NCI-H1048 (cell line): Measurements from ENCODE around the gene CCBE1.
"Not testable (repeated sequence)": the region's sequence is repeated elsewhere in the genome, so short reads cannot be mapped to it uniquely, and the experiment has no call there.

ENCODE experiments used
- DNase-seq: peaks from one replicate; lab custom pipeline; 2025; lab: John Stamatoyannopoulos, UW

The CCBE1 gene

DNA sequence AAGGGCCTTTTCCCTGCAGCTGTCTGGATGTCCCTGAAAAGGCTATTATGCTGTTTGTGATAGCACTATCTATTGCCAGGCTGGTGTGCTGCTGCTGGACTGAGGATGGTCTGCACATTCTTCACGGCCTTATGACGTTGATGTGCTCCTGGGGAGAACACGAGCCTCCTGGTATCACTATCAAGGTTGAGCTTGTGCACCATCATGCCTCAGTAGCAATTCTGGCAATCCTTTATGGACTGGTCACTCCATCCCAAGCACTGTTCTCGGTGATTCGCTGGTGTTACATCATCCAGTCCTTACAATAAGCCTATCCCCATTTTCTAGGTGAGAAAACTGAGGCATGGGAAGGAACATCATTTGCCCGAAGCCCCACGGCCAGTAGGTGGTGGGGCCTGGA lies 18.2 kb upstream of the CCBE1 start:
- no peak for DNase-seq

DNA sequence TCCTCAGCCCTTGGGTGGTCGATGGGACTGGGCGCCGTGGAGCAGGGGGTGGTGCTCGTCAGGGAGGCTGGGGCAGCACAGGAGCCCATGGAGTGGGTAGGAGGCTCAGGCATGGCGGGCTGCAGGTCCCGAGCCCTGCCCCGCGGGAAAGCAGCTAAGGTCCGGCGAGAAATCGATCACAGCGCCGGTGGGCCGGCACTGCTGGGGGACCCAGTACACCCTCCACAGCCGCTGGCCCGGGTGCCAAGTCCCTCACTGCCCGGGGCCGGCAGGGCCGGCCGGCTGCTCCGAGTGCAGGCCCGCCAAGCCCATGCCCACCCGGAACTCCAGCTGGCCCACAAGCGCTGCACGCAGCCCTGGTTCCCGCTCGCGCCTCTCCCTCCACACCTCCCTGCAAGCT lies 16.9 kb upstream of the CCBE1 start:
- DNase-seq, result not testable (repeated sequence)

DNA sequence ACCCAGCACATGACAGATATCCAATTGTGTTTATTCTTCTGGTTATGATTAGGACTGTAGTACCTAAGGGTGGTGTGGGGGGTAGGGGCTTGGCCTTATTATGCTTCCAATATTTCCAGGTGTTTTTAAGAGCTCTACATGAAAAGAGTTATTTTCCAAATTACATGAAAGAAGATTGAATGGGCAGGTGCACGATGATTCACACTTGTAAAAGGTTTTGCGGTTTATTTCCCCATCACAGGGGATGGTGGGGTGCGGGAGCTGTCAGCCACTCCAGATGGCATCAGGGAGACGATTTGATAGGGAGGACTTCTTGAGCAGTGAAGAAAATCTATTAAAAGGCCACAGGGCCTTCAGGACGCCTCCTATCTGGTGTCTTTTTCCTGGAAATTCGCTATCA lies 15.1 kb upstream of the CCBE1 start:
- DNase-seq, result no peak

DNA sequence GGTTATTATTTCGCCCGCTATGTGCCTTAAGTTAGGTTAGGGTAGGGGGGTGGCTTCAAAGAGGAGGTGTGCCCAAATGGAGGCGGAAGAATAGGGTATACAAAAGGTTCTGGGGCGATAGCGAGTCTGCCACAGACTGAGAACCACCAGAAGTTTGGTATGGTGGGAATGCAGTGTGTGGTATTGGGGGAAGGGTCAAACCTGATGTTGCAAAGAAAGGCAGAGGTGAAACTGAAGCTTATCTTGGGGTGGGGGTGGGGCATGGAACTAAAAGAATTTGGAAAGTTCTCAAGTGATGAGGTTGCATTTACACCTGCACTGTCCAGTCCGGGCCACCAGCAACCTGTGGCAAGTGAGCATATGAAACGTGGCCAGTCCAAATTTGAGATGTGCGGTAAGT lies 11.8 kb upstream of the CCBE1 start:
- no peak for DNase-seq

DNA sequence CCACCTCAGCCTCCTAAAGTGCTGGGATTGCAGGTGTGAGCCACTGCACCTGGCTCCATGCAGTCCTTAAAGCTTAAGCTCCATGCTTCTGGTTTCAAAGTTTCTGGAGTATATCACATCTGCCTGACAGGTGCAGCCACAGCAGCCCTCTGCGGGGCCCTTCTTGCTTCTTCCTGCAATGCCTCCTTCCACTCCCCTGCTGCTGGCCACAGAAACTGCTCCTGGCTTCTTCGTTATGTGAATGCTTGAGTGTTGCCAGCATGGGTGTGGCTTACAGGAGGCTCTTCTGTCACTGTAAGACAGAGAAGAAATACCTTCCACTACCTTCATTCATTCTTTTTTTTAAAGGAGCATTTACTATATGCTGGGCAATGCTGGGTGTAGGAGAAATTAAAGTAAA lies 10.1 kb upstream of the CCBE1 start:
- DNase-seq, result no peak

DNA sequence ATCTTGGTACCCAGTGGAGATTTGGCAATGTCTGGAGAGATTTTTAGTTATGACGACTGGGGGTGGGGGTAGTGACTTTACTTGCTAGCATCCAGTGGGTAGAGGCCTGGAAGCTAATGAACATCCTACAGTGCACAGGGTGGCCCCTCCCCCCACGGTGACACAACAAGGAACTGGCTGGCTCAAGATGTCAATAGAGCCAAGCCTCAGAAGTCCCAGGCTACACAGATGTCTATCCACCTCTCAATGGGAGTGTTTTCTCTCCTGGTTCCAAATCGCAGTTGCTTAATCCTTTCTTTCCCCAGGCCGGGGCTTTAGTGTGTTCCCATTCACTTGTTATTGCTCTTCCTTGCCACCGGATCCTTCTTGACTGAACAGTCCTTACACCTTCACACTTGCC lies 9.3 kb upstream of the CCBE1 start:
- no peak for DNase-seq

DNA sequence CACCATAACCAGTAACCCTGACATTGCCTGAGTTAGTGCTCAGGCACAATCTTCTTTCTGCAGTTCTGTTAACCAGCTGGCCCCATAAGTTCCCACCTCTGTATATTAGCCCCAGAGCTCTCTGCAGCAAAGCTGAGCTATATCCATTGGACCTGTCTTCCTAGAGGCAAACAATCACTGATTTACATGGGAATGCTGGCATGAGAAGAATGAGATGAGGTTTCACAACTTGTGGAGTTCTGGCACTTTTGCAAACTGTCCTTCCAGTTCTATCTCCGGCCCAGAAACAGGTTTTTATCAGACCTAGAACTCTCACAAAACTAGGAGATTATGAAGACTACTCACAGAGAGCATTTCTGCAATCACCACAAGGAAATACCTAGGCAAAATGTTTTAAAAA lies 7.9 kb upstream of the CCBE1 start:
- DNase-seq, result no peak

DNA sequence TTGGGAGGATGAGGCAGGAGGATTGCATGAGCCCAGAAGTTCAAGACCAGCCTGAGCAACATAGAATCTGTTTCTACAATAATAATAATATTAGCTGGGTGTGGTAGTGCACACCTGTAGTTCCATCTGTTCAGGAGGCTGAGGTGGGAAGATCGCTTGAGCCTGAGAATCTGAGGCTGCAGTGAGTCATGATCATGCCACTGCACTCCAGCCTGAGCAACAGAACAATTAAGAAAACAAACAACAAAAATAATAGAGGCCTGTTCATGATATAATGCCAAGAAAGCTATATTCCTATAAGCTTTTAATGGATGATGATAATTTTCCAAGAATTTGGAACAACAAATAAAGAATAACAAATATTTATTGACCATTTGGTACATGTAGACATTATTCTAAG lies 6.9 kb upstream of the CCBE1 start:
- DNase-seq, result no peak

DNA sequence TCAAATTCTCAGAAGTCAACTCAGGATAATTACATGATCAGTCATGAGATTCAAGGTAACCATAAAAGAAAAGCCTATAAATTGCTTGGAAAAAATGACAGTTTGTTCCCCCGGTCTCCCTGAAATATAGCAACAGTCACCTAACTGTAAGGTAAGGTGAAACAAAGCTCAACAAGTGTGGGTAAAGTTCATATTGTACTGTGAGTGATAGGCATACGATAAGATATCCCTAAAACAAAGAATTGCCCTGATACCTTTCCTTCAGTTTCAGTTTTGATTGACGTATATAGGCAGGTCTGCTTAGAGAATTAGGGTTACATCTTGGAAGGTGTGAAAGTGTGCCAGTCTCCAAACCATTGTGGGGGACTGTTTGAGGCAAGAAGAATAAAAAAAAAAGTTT lies 4.0 kb upstream of the CCBE1 start:
- DNase-seq, result no peak

DNA sequence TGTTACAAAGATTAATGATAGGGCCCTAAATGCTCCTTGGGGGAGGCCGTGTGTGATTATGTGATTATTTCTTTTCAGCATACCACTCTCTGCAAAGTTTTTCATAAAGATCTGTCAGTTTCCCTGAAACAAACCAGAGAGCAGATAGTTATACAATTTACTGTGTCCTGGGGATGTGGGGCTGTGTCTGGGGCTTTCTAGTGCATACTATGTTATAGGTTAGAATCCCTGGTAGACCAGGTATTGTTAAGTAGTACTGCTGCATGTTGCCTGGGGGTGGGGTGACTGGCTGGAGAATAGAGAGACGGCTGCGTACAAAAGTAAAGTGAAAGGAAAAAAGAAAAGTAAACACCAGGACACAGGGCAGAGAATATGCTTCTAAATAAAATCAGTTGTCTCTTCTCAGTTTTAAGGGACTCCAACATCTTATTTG lies 3.3 kb upstream of the CCBE1 start:
- no peak for DNase-seq

DNA sequence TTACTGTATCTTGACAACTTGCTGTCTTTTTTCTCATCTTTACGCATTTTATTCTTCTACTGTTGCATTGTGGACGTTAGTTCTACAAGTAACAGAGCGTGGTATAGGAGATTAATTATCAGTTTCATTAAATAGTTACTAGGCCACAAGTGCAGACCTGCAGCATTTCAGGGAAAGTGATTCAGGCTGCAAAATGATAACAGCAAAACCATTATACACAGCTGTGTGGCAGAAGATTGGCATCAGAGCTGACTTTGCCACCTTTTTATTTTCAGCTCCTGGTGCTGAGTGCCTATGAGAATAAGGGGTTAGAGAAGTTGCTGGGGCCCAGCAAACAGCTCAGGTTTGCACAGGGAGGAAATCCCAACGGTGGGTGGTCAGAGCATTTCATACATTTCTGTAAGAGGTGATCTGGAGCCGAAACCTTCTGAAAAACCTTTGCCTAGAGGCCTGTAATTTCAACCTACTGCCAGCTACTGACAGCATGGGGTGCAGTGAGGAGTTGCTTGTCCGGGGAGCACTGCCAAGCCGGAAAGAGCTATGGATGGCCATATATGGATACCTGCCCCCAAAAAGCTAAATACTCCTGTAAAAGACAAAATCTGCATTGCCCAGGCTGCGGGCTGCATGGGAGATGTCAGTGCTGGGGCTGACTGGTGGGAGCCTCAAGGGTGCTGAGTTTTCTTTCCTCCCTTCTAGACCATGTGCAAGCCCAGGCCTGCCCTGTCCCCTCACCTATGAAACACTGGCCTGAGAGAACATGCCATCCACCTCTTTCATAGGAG lies 2.7 kb upstream of the CCBE1 start:
- DNase-seq, result no peak

DNA sequence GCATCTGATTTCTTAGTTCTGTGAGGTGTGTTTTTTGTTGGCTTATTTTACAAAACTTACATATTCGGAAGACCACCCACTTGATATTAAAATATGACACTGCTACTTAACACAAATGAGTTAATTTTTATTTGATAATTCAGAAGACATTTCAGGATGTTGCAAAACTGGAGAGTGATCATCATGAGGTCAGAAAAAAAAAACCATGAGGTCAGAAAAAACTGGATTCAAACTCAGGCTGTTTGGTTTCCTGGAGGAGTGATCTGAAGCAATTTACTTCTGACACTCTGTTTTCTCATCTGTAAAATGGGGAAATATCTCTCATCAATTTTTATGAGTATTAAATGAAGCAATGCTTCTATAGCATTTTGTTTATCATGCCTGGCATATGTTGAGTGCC lies 1.8 kb upstream of the CCBE1 start:
- DNase-seq, result no peak

DNA sequence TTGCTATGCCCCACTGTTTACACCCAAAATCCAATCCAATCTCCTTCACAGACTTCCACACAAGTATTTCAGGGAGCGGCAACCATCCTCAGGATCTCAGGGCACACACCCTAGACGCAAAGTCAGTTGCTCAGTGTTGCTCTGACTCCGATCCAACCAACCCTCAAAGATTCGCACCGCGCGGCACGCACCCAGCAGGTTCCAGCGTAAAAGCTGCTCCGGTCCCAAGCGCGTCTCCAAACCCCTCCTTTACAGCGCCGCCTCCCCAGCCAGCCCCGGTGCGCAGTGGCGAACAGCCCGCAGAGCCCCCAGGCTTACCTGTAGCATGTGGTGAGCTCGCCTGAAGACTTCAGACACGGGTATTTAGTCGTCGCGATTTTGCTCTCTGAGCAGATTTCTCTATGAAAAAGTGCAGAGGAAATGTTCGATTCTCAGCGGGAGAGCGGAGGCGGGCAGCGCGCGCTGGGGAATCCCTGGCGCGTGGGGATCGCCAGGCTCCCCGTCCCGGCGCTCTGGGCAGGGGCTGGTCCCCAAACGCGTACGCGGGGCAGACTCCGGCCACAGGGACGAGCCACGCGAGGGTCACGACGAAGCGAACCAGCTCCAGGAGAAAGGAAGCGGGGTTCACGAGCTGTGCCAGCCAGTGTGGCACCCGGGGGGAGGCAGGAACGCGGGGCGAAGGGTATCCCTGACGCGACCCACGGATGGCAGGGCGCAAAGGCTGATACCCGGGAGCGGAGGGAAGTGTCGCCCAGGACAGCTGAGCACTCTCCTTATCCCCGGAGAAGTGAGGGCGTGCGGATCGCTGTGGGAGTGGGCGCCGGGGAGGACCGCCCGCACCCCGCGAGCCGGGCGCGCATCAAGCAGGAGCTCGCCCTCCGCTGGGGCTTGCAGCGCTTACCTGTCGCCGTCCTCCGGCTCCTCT lies 650 bp downstream of the CCBE1 start:
- DNase-seq, result no peak

DNA sequence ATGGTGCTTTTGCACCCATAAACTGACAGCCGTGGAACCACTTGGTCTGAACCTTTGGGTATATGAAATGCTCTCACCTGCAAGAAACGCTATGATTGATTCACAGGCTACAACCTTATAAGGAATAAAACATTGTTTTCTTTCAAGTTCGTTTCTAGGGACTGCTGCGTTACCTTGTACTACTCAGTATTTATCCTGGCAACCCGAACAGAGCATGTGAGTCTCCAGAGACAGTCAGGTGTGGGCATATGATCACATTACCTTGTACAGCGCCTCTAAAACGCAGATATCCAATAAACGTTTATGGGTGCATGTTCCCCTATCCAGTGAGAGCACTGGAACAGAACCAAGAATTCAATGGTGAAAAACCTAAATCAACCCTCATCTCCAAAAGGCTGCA lies 1.7 kb downstream of the CCBE1 start:
- DNase-seq, result no peak

DNA sequence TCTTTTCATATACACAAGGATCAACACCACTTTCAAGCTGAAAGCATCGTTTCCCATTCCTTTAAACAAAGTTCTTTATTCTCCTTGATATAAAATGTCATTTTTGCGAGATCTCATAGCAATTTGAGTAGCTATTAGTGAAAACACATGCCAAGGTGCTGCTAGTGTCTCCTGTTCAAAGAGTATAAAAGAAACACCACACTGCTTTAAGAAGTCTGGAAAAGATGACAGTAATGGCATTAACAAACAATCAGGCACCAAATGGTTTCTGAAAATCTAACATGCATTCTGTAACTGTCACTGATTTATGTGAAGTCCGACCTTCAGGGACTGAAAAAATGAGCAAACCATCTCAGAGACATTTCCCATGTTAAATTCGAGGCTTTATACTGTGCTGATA lies 2.4 kb downstream of the CCBE1 start:
- no peak for DNase-seq

DNA sequence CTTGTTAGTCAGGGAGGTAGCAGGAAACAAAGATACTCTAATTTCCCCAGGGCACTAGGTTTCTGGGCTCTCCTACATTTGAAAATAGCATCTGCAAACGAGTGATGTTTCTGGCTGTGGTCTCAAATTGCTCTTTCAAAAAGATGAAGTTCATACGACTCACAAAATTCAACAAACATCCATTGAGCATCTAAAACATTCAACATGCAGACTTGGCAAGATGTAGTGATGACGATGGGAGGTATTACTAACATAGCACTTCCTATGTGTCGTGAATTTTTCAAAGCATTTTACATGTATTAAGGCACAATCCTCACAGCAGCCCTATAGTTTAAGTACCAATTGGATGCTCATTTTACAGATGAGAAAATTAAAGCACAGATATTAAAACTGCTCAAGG lies 5.2 kb downstream of the CCBE1 start:
- DNase-seq, result no peak

DNA sequence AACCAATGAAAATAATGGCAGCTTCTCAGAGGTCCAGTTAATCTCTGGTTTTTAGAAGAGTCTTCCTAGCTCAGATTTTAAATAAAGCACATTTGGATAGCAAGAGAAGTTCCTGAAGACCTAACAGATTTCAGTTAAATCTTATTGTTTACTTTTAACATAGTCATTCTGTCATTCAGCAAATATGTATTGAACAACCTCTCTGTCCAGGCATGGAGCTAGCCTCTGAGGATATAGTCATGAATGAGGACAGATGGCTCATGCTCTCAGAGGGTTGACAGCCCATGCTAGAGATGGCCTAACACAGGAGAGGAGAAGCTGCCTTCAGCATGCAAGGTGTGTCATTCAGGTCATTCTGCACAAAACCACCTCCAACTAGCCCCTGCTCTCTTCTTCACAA lies 6.2 kb downstream of the CCBE1 start:
- no peak for DNase-seq

DNA sequence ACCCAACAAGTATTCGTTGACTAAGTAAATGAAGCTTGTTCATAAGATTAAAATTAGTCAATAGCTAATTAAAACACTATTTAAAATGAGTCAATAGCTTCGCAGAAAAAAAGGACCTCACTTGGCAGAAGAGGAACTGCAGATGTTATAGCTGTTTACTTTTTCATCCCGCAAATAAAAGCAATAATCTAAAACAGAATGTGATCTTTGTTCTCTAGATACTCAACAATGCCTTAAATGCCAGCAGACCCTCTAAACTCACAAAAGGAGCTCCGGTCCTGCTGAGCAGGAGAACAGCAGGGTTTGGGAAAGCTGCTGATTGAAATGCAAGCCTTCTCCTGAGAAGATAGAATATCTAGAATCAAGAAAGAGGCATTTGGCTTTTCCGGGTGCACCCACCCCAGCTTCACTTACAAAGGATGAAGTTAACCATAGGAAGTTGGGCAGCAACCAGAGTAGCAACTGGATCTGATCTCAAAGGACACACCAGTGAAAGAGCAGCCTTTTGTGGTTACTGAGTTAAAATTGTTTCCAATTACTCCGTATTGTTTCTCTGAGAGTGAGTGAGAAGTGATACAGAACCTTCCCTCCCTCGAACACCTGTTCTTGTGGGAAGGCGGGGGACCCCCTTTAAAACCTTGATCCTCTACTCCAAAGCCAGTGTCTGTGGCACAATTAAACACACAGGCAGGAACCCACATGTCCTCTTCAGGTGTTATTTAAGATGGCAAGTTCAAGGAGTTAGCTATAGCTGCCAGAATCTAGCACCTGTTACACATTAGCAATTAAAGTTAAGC lies 6.8 kb downstream of the CCBE1 start:
- DNase-seq, result no peak

DNA sequence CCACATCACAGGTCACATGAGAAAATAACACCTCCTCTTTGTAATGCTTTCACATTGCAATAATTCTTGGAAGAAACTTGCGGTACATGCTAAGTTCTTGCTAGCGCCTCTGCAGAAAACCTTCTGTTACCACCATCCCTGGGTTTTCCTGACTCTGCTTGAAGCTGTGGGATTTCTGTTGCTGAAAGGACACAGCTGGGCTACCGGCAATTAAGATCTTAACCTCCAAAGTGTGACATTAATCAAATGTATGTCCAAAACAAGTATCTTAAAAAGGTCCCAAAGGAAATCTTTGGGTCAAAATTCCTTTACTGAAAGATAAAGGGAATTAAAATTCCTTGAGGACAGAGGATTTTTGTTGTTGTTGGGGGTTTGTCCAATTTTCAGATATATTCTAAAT lies 7.5 kb downstream of the CCBE1 start:
- DNase-seq, result no peak

DNA sequence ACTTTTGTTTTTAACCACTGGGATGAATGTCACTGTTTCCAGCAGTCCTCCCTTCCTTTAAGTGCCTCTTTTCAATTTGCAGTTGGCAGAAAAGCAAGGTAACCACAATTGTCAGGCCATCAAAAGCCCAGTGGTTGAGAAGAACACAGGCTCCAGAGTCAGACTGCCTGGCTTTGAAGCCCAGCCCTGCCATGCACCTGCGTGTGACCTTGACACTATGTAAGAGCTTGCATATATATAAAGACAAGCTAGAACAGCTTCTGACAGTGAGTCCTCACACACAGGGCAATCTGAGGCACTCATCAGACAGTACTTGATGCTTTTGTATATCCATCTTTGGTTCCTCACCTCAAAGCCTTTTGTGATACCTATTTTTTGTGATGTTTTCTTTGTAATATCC lies 11.0 kb downstream of the CCBE1 start:
- no peak for DNase-seq

DNA sequence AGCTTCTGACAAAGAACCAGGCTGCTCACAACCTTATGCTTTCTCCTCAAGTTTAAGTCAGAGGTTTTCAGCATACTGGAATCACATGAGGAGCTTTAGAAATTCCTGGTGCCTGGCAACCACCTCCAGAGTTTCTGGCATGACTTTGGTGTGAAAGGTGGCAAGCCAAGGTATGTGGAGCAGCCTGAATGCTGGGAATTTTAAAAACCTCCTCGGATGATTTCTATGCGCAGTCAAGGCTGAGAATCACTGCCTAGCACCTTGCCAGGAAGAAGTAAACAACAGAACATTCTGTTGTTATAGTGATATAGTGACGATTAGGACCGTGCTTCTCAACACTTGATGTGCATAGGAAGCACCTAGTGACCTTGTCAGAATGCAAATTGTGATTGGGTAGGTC lies 11.7 kb downstream of the CCBE1 start:
- no peak for DNase-seq

DNA sequence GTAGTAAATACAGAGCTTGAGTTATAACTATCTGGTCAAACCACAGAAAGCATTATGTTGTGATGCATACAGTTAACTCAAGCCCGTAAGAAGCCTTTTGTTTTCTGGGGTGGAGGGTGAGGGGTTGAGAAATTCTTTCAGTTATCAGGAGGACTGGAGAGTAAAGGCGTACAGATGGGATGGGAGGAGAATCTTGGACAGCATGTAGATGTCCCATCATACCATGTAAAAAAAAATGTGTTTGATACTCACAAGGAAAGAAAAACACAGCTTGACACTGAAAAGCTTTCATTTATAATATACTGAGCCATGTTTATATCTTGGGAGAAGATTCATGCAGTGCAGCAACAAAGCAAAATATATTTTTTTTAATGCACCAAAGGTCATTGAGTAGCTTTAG lies 12.4 kb downstream of the CCBE1 start:
- no peak for DNase-seq
